GM23248 (cell line): ENCODE data around the gene UBL5.

Source experiments
- EZH2 ChIP-seq: fragments of 200-600 bp; sonication (generic); IDR thresholded peaks from 2 replicates; pipeline ENCODE4 v1.6.1; 2018; ENCODE audit warnings: antibody characterized with exemption, mild to moderate bottlenecking; ENCODE audit not compliant: insufficient read depth, poor library complexity, severe bottlenecking
- EZH2phosphoT487 ChIP-seq: fragments of 200-600 bp; sonication (generic); IDR thresholded peaks from 2 replicates; pipeline ENCODE4 v1.6.1; 2018; ENCODE audit warnings: antibody characterized with exemption, moderate library complexity, mild to moderate bottlenecking, low read depth; ENCODE audit not compliant: insufficient read depth

DNA sequence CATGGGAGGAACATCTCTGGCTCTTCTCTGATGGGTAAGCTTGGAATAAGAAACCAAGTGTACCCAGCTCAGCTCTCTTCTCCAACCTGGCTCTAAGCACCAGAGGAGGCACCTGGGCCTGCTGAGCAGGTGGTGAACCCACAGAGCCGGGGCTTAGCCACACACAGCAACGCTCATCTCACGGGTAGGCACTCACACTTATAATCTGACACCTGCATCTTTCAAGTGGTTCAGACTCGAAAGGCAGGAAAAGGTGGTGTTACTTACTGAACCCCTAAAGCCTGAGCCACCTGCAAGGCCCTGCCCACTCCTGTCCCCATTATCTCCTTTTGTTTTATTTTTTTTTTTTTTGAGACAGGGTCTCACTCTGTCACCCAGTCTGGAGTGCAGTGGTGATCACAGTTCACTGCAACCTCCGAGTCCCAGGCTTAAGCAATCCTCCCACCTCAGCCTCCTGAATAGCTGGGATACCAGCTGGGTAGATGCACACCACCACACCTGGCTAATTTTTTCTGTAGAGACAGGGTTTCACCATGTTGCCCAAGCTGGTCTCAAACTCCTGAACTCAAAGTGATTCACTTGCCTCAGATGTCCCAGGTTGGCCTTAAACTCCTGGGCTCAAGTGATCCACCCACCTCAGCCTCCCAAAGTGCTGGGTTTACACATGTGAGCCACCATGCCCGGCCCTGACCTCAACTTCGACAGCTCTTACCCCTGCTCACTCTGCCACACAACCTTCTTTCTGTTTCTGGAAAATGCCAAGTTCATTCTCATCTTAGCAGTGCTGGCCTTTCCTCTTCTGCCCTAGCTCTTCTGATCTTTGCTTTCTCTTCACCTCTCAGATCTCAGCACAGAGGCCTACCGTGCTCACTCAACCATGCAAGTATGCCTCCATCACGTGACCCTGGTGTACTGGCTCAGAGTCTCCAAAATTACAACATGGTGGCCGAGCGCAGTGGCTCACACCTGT is 18.6 kb upstream of the UBL5 start:
- no peak for TF ChIP-seq EZH2
- no peak for TF ChIP-seq EZH2phosphoT487
